ENCODE data around the gene NFAM1.
A peak's percentile ranks its signal among the peaks of the same experiment; 100 is the strongest.

NFAM1 gene

DNA sequence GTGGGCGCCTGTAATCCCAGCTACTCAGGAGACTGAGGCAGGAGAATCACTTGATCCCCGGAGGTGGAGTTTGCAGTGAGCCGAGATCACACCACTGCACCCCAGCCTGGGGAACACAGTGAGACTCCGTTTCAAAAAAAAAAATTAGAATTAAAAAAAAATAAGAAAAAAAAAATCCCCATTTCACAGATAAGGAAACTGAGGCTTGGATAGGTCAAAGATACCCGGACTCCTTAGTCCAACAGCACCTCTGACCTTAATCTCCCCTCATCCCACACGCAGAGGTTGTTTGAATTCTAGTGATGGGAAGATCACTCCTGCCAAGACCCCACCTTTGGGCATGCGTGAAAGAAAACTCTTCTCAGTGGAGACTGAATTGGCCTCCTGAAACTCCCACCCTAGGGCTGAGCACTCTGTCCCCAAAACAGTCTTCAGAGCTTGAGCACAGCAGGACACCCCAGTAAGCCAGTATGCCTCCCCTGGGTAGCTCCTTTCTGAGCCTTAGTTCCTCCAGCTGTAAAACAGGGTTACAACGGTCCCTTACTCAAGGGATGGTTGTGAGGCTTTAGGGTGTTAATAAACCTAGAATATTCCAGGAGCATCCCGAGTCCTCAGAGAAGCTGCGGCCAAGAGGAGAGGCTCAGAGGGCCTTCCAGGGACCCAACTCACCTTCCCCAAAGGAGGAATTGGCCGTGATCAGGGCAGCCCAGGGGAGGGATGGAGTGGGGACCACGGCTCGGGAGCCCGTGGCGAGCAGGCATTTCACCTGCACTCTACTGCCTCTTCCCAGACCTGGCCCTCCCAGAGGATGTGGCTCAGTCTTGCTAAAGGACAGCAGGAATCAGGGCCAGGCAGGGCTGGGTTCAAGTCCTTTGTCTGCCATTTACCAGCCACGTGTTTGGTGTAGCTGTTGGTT lies 73.3 kb downstream of the NFAM1 start:
- no peak for DNase-seq

DNA sequence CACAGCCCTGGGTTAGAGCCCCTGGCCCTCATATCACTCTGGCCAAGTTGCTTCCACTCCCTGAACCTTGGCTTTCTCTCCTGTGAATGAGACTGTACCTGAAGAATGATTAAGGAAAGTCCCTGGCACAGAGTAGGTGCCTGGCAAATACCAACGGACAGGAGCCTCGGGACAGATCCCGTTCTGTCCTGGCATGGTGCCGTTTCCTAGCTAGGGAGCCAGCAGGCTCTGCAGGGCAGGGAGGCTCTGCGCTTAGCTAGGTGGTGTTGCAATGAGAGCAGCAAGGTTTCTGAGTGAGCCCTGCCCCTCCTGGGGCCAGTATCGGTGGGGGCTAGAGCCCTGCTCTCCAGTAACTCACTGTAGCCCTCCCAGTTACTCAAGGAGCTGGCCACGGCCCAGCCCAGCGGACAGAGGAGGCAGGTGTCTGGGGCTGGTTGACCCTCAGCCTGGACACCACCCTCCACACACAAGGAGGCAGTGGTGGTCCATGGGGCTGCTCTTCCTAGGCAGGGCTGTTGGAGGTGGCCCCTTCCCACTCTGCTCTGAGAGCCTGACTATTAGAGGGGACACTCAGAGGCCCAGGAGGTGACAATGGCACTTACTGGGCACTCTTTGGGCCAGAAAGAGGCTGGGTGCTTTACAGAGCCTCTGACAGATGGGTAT lies 74.4 kb downstream of the NFAM1 start:
- DNase-seq, result no peak

DNA sequence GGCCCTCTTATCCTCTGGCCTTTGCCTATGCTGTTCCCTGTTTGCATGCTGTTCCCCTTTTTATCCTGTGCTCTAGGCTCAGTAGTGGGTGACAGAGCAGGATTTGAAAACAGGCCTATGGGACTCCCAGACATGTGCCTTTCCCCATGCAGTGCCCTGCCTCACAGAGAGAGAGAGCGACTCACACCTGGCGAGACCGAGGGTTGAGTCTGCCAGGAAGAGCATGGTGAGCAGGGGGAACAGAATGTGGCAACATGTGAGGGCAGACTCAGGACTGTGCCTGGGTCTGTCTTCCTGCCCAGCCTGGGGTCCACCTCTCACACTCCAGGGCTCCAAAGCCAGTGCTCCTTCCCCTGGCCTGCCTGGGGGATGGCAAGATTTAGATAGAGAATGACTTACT lies 75.0 kb downstream of the NFAM1 start:
- DNase-seq, result no peak

DNA sequence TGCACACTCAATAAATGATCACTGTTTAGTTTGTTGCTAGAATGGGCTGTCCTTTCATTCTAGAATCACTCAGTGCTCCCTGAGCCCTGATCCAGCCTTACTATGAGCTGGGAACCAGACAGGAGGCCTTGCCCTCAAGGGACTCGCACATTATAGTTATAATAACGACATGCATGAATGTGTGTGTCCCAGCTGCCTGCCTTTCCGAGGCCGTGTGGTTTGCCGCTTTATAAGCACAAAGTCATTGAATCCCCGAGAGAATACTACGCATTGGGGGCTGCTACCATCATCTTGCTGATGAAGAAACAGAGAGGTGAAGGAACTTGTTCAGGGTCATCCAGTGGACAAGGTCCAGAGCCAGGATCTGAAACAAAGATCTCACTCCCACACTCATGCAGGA lies 75.7 kb downstream of the NFAM1 start:
- DNase-seq, result no peak

DNA sequence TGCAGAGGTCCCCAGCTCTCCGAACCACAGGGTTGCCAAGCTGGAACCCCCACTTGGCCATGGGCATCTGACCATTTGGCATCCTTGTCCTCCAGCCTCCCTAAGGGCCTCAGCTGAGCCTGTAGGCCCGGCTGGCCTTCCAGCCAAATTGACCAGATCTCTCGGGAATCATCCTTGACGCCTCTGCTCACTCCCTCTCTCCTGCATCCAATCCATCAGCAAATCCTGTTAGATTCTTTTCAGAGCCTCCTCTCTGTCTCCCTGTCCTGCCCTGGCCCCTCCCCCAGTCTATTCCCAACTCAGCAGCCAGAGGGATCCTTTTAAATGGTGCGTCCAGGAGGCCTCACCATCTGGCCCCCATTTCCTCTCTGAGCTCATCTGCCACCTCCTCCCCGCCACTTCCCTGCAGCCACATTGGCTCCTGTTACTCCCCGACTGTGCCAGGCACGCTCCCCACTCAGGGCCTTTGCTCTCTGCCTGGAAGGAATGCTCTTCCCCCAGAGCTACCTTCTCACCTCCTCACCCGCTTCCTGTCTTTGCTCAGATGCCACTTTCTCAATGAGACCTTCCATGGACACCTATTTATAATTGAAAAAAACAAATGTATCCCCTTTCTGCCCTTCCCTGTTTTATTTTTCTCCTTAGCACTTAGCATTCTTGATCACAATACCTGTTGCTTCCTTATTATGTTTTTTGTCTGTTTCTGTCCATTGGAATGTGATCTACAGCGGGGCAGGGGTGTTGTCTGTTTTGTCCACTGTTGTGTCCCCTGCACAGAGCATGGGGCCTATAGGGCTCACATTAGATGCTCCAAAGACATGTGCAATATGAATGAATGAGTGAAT lies 78.1 kb downstream of the NFAM1 start:
- DNase-seq, result peak; percentile 98 to 99

DNA sequence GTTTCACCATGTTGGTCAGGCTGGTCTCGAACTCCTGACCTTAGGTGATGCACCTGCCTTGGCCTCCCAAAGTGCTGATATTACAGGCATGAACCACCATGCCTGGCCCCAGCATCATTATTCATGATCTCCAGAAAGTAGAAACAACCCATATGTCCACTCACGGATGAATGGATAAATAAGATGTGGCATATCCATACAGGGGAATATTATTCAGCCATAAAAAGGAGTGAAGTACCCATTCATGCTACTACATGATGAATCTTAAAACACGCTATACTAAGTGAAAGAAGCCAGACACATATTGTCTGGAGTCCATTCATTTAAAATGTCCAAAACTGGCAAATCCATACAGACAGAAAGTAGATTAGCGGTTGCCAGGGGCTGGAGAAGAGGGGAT lies 81.8 kb downstream of the NFAM1 start:
- no peak for DNase-seq

DNA sequence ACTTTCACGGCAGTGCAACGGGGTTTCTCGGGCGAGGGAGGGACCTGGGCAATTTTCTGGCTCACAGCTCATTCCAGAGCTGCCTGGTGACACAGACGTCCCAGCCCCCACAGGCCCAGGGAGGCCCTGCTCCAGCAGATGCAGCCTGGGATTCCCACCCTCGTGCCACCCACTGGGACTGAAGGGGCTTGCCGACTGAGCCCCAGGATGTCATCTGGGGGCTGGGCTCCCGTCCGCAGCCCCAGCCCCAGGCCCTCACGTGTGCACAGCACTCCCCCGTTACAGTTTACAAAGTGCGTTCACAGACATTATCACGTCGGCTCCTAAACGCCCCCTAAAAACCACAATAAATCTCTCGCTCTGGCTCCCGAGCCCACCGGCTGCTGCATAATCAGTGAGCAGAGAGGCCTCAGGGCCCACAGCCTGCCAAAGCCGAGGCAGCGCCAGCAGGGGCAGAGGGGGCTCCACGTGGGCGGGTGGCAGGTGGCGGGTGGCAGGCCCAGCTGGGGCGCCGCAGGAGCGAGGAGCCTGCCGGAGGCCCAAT lies 84.8 kb downstream of the NFAM1 start:
- DNase-seq, result peak; percentile 88 to 93

DNA sequence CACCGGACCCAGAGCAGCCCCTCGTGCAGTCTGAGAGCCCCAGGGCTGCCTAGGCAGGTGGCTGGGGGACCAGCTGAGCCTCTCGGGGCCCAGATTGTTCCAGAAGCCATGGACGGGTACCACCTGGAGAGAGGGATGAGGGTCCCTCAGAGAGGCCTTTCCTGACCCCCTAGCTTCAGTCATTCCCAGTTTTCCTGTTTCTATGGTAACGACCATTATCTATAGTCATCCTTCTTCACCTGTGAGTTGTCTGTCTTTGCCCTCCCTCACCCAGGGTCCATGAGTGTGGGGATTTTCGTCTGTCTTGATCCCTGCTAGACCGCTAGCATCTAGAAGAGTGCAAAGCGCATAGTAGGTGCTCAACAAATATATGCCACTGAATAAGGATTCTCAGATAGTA lies 85.5 kb downstream of the NFAM1 start:
- no peak for DNase-seq

DNA sequence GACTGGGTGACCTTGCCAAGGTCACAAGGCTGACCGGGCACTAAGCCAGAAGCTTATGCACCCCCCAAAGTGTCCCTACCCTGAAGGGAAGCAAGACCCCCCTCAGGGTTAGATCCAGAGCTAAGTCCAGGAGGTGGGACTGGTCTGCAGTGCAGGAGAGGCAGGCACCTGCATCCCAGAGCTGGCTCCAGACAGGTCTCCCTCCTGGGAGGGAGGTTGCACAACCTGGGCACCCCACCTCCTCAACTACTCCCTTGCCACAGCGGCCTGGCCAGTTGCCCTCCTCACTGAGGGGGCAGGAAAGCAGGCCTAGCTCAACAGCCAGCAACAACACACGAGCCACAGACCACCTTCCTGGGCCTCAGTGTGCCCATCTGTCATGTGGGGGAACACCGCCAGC lies 86.7 kb downstream of the NFAM1 start:
- no peak for DNase-seq

DNA sequence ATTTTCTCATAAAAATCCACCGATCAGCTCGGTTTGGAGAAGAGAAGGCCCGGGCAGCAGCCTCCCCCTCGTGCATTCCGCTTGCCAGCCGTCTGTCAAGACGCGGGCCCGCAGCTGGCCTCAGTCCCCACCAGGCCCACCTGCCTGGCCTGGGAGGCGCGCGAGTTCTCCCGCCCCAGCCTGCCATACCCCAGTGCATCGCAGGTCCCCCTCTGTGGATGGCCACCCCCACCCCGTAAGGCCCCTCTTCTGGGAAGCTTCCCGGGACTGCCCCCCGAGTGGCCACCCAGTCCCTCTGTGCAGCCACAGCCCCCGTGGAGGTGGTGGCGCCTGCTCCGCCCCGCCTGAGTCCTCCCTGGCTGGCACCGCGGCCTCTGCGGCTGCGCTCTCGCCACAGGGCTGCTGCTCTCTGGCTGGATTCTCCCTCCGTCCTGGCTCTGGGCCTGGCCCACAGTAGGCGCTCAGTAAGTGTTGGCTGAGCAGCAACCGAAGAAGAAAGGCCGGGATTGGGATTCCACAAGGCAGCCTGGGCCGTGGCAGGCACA lies 87.8 kb downstream of the NFAM1 start:
- peak; percentile 46 to 61 for DNase-seq

DNA sequence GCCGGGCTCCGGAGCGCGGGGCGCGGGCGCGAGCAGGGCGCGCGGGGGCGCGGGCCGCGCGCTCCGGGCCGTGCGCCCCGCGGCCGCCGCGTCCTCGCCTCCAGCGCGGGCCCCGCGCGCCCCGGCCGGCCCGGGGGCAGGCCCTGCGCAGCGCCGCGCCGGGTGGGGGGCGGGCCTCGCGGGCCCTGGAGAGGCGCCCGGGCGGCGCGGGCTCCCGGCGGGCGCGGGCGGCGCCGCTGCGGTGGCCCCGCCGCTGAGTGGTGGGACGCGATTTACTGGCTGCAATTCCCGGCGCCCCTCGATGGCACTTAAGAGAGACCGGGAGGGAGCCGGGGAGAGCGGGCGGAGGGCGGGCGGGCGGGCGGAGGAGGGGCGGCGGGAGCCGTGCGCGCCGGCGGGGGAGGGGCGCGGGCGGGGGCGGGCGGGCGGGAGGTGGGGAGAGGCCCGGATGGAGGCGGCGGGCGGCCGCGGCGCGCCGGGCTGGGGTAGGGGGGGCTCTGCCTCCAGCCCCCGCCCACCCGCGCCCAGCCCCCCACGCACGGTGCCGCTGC lies 88.6 kb downstream of the NFAM1 start:
- DNase-seq, result peak in 1 of 2 experiments; percentile 56

DNA sequence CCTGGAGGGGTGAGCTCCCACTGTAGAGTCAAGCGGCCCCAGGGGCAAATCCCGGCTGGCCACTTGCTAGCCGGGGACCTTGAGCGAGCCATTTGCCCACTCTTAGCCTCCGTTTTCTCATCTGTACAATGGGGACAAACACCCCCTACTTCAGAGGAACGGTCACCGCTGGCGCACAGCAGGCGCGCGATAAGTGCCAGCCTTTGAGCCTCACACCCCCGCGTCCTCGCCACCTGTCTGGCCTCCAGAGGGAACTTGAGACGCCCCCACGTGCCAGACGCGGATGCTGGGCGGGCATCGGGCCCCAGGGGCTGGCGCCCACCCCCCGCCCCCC lies 89.1 kb downstream of the NFAM1 start:
- DNase-seq, result peak; percentile 51 to 86

DNA sequence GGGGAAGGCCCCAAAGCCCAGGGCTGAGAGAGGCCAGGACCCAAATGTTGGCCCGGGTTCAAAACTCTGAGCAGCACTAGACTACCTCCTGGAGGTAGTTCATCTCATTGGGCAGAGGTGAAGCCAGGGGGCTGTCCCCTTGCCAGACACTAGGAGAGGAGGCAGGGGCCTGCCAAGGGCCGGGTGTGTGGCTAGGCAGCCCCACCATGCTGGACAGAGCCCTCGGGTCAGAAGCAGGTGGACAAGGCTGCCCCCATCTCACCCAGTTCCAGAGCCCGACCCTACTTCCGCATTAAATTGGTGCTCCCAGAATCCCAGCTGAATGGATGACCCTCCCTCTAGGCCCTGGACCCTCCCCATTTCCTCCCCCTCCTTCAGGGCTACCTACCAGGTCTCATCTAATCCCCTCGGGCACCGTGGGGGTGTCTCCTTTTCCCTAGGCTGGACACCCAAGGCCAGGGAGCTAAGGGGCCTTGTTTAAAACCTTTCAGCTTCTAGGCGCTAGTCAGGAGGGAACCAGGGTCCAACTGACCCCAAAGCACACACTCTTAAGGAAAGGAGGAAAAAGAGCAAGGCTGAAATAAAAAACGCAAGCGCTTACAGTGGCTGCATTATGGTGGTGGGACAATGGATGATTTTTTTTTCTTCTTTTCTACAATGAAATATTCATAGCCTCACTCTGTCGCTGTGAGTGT lies 89.6 kb downstream of the NFAM1 start:
- no peak for DNase-seq

DNA sequence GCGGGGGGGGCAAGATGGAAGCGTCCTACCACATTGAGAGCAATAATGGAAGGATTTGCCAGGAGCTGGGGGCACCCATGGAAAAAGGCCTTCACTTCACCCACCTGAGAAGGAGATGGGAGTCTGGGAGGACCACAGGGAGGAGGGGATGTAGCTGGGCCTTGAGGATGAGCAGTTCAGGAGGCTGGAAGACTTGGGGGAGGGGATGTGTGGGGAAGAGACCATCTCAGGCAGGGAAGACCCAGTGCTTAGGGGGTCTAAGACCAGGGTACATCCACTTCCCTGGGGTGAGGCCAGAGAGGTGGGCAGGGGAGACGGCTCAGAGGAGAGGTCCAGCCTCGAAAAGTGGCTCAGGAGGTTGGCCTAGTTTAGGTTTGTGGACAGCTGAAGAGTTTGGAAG lies 90.4 kb downstream of the NFAM1 start:
- no peak for DNase-seq

DNA sequence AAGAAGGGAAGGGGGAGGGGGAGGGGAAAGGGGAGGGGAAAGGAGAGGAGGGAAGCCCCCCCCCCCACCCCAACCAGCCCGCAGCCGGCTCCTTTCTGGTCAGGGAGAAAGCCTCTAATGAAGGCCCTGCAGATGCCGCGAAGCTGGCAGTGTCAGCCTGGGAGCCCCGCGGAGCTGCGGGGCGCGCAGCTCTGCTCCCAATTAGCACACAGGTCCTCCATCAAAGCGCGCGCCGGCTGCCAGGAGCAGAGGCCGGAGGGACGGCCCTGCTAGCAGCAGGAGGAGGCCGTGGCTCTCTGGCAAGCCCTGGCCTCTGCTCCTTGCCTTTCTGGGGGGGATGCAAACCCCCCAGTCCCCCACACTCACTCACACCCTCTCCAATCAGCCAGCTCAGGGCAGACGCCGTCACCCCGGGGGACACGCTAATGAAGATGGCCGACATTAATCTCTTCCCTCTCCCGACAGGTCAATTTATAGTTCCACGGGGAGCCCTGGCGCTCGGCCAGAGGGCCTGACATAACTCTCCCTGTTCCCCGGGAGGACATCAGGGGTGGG lies 91.3 kb downstream of the NFAM1 start:
- DNase-seq, result peak; percentile 74 to 75

DNA sequence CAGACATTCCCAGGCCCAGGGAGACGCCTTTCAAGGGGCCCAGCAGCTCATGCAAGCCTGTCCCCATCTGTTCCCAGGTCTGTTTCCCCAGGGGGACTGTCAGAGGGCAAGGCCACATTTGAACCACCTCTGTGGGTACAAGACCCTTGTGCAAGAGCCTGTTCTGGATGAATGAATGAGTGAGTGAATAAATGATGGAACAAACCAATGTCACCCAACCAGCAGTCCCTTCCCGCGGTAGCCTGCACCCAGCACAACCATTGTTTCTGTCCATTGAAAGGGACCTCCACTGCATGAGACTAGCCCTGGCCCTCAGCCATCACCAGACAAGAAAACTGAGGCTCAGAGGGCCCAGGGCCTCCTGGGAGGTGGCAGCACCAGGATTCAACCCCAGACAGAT lies 92.1 kb downstream of the NFAM1 start:
- peak; percentile 38 to 84 for DNase-seq

DNA sequence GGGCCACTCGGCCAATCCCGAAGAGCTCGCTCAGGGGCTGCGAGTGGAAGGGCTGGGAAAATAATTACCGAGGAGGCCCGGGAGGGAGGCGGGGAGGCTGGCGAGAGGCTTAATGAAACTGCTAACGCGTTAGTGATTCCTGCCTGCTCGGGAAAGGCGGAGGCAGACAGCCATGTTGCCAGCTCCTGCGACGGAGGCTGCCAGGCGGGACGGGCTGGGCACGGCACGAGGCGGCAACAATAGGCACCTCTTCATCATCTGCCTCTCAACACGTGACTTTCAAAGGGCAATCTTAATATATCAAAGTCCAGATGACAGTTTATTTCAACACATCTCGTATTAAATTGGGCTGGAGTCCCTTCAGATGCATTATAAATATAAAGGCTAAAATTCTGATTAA lies 93.7 kb downstream of the NFAM1 start:
- DNase-seq, result no peak

DNA sequence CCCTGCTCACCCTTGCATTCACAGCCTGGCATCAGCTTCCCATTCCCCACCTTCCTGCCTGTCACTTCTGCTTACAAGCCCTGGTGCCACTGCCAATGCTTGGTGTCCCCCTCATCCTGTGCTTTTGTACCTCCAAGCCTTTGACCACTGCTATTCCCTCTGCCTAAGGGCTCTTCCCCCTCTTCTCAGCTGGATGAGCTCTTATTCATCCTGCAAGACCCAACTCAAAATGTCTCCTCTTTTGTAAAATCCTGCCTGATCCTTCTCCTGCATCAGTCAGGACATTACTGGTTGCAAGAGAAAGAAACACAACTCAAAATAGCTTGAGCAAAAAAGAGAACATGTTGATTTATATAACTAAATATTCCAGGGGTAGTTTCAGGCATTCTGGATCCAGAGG lies 94.8 kb downstream of the NFAM1 start:
- DNase-seq, result no peak

DNA sequence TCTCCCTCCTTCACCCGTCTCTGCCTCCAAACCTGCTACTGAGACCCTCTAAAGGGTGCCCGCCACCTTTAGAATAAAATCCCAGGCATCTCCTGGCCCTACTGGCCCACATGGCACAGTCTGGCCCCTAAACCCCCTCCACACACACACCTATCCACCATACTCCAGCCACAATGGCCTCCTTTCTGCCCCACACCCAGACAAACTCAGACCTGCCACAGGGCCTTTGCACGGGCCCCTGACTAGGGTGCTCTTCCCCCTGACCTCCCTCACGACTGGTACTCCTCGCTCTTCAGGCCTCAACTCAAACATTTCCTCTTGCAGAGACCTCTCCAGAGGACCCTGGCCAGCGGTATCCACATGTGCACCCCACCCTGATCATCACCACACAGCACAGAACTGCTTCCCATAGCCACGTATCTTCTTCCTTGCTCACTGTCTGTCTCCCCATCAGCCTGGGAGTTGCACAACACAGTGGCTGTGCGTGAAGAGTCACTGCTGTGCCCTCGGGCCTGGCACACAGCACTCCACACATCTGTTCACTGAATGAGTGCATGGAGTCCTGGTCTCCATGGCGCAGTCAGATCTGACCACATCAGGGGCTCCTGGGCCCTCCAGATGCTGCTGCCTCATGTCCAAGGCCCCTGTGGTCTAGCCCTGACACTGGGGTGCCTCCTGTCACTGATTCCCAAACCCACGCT lies 95.5 kb downstream of the NFAM1 start:
- DNase-seq, result no peak

DNA sequence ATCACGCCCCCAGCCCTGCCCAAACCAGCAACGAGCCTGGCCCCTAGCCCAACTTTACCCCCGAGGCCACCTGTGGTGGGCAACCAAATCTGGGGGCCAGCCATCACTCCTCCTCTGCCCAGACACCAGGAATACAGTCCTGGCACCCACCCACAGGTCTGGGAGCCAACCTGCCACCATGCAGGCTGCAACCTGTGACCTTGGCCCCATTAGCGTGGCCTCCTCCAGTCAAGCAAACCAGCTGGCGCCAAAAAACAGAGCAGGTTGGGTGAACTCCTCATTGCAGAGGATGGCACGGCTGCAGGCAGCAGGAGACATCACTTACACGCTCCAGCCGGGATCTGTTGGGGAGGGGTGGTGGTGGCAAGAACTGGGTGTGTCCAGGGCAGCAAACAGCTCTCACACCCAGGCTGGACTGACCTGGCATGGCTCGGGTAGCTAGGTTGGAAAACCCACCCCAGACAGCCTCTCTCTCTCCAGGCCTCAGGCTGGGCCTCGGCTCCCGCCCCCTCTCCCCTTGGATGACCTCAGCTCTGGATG lies 96.3 kb downstream of the NFAM1 start:
- peak; percentile 42 to 70 for DNase-seq
